Measurements from ENCODE around the gene INSIG1.
A peak's percentile ranks its signal among the peaks of the same experiment; 100 is the strongest.

INSIG1 gene

DNA sequence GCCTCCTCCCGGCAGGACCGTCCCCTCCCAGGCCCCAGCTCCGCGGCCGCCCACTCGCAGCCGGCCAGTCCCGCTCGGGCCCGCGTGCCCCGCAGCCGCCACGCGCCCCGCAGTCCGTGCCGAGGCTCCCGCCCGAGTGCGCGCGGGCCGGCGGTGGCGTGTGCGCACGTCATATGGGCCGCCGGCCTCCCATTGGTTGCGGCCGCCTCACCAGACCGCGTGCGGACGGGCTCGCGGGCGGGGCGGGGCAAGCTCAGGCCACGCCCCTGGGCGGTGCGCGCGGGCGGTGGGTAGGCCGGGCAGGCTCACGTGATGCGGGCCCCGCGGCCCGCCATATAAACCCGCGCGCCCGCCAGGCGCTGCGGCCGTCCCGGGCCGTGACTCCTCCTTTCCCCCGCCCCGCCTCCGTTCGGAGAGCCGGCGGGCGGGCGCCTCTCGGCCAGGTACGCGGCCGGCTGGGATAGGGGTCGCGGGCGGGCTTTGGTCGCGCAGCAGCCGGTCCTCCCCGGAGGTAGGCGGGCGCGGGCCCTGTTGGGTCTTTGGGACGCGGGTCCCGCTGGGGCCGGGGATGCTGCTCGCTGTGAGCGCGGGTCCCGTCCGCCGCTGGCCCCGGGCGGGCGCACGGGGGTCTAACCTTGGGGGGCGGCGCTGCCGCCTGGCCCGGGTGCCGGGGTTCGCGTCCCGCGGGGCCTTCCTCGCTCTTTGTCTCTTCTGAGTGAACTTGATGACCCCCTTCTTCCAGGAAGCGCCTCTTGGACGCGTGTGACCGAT lies at the start of gene INSIG1:
Gene INSIG1, plus strand, starts transcription at position 362 of the 771 bp plus-strand sequence. Its CDS starts 408 bp downstream, at position 770.
- DNase-seq, result peak; percentile 73

DNA sequence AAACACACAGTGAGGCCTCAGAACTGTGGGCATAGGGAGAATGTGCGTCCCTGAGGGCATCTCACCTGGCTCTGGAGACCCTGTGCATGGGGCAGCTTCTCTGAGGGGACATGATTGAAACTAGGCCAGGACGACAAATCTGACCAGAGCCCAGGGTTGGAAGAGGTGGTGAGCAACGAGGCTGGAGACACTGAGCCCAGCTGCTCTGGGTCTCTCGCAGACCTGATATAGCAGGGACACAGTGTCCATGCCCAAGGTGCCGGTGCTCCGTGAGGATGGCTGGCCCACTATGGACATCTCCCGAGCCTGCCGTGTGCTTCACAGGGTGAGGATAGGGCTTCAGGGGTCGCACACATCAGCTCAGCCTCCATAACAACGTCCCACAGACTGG lies 49.3 kb upstream of the INSIG1 start:
- no peak for DNase-seq

DNA sequence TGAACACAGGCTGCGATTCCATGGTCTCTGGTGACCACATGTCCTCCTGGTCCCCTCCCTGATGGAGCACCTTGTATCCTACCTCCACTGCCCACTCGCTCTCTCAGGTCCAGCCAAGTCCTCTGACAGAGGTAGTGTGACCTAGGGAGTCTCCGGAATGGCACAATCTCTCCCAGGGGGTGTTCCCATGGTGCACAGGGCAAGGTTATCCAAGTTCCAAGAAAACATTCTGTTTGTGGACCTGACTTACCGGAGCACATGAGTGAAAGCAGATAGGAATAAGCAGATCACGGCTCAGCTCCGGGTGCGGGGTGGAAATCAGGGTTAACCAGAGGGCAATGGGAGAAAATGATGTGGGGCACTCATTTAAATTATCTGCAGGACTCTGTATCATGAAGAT lies 45.8 kb upstream of the INSIG1 start:
- DNase-seq, result no peak

DNA sequence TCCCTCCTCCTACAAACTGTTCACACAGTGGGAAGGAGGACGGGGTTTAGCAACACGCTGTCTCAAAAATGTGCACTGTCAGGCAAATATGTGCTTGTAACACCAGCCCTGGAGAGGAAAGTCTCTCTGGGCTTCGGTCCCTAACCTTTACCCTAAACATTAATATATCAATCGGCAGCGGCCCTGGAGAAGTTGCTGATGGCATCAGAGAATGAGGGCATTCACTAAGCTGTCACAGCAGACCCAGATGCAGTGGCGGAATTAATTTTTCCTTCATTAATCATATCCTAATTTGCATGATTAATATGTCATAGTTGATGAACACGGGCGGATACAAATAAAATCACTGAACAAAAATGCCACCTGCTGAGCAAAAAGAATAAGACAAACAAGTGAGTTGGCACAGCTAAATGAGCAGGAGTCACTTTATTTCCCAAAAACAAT lies 45.2 kb upstream of the INSIG1 start:
- DNase-seq, result no peak

DNA sequence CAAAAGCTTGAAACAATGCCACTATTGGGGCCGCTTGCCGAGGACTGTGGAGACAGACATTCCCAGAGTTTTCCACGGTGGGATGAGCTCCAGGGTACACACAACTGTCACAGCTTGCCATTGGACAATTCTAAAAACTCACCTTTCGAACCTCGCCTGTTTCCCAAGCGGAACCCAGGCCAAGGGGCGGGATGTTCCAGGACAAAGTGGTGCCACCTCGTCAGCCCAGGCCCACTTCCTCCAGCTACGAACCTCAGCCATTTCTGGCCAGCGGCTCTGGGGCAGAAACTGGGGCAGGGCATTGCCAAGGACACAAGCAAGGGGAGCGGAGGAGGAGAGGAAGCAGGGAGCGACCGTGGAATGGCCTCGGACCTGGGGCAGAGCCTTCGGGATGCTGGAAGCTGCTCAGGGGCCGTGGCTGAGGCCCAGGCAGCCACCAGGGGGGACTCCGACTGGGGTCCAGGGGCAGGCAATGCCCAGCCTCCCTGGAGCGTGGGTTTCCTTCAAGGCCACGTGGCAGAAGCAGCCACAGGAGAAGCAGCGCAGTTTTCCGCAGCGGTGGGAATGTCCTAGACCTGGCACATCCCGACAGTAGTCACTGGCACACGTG lies 44.7 kb upstream of the INSIG1 start:
- DNase-seq, result no peak

- DNase-seq, result no peak
These were observed 43.7 kb upstream of the INSIG1 start for GRCh38 chr7:155254018-155254417.

DNA sequence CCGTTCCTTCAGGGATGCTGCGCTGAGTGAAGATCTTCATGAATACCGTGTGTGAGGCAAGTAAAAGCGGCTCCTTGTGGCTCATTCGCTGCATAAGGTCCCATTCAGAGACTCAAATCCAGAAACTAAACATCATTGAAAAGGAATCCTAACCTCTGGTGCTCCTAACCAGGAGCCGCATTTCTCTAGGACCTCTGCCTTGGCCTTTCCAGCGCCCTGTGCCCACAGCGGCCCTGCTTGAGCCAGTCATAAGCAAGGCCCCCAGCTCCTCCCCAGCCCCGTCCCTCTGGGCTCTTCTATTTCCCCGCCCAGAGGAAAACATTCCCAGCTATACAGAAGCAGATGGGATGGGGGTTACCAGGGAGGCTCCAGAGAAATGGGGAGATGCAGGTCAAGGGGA lies 42.6 kb upstream of the INSIG1 start:
- DNase-seq, result no peak

- no peak for DNase-seq
These were observed 42.1 kb upstream of the INSIG1 start for GRCh38 chr7:155255621-155256020.

DNA sequence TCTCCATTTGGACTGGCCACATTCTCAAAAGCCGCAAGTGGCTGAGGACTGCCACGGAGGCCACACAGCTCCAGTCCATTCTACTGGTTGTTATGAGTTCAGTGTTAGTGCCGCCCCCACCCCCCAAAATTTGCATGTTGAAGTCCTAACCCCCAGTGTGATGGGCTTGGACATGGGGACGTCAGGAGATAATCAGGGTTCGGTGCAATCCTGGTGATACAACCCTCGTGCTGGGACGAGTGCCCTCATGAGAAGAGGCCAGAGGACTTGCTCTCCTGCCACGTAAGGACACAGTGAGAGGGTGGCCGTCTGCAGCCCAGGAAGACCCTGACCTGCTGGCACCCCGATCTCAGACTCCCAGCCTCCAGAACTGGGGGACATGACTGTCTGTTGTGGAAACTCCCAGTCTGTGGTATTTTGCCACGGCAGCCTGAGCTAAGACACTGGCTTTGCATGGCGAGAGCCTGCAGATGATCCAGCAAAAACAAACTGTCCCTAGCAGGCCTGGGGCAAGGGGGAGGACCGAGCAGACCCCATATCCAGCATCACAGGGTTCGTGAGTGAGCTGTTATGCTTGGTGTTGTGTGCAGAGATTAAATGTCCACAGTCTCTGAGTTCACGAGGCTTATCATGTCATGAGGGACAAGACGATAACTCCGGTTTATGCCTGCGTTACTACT lies 41.5 kb upstream of the INSIG1 start:
- no peak for DNase-seq

DNA sequence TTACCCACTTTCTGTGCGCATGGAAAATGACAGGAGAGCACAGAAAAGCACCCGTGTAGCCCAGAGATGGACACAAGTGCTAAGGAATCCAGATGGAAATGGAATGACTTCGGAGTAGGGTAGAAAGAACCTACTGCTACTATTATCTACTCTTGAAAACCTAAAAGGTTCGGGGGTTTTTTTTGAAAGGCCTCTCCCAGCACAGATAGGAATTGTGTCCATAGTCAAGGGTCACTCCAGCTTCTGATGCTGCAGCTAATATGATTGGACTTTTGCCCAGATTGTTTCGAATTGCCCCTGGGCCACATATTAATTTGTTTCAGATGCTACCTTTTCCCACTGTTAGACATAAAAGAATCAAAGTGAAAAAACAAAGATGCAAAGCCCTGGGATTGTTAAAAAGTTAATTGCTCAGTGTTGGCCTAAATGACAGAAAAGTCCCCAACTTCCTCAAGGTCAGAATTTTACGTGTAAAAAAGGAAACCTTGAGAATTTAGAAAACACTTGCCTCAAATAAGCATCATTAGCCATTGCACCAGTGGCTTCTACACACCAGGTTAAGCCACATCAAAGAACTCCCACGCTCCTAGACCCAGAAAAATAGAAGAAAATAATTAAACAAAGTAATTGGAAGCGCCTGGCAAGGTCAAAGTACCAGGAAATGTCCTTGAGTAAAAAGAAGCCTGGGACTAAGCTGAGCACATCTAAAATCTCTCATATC lies 40.8 kb upstream of the INSIG1 start:
- no peak for DNase-seq

GRCh38 chr7:155257482-155258225 lies 40.0 kb upstream of the INSIG1 start:
- no peak for DNase-seq

- DNase-seq, result no peak
These were observed 39.5 kb upstream of the INSIG1 start for GRCh38 chr7:155258226-155258560.

GRCh38 chr7:155259866-155260497 lies 37.7 kb upstream of the INSIG1 start:
- DNase-seq, result no peak

- no peak for DNase-seq
These were observed 37.2 kb upstream of the INSIG1 start for GRCh38 chr7:155260498-155260872.

- DNase-seq, result no peak
These were observed 36.4 kb upstream of the INSIG1 start for GRCh38 chr7:155261031-155261985.

- DNase-seq, result no peak
These were observed 35.6 kb upstream of the INSIG1 start for GRCh38 chr7:155262031-155262430.

DNA sequence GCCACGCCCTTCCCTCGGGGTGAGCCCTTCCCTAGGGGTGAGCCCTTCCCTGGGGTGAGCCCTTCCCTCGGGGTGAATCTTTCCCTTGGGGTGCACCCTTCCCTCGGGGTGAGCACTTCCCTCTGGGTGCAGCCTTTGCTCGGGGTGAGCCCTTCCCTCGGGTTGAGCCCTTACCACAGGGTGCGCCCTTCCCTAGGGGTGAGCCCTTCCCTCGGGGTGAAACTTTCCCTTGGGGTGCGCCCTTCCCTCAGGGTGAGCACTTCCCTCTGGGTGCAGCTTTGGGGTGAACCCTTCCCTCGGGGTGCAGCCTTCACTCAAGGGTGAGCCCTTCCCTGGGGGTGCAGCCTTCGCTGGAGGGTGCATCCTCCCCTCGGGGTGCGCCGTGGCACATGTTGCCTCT lies 34.6 kb upstream of the INSIG1 start:
- no peak for DNase-seq

DNA sequence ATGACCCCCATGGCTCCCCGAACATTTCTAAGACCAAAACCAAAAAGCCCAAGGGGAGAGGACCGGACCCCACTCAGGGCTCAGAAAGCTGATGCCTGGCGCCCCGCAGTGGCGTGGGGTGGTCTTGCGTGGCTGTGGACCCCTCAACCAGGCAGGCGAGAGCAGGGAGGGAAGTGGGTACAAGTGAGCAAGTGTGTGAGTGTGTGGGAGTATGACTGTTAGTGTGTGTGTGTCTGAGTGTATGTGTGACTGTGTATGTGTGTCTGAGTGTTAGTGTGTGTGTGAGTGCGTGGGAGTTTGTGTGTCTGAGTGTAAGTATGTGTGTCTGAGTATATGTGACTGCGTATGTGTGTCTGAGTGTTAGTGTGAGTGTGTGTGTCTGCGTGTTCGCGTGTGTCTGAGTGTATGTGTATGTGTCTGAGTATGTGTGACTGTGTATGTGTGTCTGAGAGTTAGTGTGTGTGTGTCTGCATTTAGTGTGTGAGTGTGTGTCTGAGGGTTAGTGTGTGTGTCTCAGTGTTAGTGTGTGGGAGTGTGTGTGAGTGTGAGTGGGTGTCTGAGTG lies 34.0 kb upstream of the INSIG1 start:
- no peak for DNase-seq

- DNase-seq, result no peak
These were observed 32.5 kb upstream of the INSIG1 start for GRCh38 chr7:155265144-155265543.

- DNase-seq, result no peak
These were observed 31.7 kb upstream of the INSIG1 start for GRCh38 chr7:155265961-155266360.

DNA sequence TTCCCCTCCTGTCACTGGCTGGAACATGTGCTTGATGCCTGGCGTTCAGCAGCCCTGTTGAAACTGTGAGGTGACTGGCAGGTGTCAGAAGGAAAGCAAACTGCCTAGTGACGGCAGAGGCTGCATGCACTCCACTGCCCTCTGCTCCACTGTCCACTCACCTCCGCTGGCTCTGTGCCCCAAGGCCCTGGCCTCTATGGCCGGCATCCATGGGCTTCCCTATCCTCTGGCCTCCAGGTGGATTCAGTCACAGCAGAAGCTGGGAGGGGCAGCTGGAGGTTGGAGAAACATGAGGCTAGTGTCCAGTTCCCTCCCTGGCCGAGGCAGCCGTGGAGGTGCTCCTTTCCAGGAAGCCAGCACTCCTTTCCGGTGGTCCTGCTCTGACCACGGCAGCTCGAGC lies 31.2 kb upstream of the INSIG1 start:
- DNase-seq, result no peak
